Ovary (tissue), 3 donors: Measurements from ENCODE around the gene CLEC16A.

Experiments
- CTCF ChIP-seq, 3 donors: fragments of 450-650 bp in 2 of 3; fragments of 200-600 bp in 1 of 3; IDR thresholded peaks; one replicate each; pipeline versions ENCODE4 v1.5.1 to v1.8.0; 2016 to 2022; ENCODE audit warnings: antibody characterized with exemption in 3 of 3, mild to moderate bottlenecking in 1 of 3
- EP300 ChIP-seq: sonication (generic); formaldehyde crosslinking; IDR thresholded peaks from one replicate; pipeline ENCODE4 v1.6.1; 2017; ENCODE audit warnings: antibody characterized with exemption
- POLR2A ChIP-seq: fragments of 450-650 bp; IDR thresholded peaks from one replicate; pipeline ENCODE4 v1.6.1; 2017; ENCODE audit warnings: antibody characterized with exemption, mild to moderate bottlenecking, moderate library complexity
- donor health status: DM: no; HTN: no; CAD: no.

DNA sequence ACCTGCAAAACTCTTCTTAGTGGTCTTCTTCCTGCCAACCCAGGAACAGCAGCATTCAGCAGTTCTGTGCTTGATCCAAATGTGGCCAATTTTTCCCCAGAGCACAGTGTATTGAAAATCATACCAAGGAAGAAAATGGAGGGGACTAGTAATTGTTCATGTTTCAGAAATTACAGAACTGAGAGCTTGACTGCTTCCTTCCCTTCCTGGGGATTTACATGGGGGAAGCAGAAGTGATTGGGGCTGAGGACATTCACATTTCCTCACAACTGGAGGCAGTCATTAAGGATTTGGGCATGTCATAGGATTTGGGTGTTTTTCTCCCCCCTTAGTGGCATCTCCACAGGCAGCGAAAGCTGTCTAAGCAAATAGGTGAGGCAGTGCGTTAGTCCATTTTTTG, 47.6 kb upstream of the CLEC16A start:
- no peak for TF ChIP-seq CTCF (IDR thresholded peaks at IDR 0.05)
- TF ChIP-seq EP300, result no peak
- no peak for TF ChIP-seq POLR2A
